RPMI7951 (cell line): ENCODE measurements around the gene HOMER3. TPM values are rescaled to one million over a fixed set of nuclear protein-coding genes. Genes with fewer than 3 reads are reported as not detected.
A peak's percentile ranks its signal among the peaks of the same experiment; 100 is the strongest.

Experiments
- DNase-seq: peaks from one replicate; pipeline ENCODE4 v3.0.0-alpha.2; 2012; ENCODE audit warnings: low read depth
- total RNA-seq: library from RNA; depleted of rRNA; stranded (reverse); fragments of >200 nt; shearing (Covaris generic); gene quantifications from 2 replicates; pipeline ENCODE4 v1.2.3, GENCODE V29; 2014; rRNA removed

Gene HOMER3
- total RNA-seq = 53.2 and 74.2 TPM in 2 replicates

DNA sequence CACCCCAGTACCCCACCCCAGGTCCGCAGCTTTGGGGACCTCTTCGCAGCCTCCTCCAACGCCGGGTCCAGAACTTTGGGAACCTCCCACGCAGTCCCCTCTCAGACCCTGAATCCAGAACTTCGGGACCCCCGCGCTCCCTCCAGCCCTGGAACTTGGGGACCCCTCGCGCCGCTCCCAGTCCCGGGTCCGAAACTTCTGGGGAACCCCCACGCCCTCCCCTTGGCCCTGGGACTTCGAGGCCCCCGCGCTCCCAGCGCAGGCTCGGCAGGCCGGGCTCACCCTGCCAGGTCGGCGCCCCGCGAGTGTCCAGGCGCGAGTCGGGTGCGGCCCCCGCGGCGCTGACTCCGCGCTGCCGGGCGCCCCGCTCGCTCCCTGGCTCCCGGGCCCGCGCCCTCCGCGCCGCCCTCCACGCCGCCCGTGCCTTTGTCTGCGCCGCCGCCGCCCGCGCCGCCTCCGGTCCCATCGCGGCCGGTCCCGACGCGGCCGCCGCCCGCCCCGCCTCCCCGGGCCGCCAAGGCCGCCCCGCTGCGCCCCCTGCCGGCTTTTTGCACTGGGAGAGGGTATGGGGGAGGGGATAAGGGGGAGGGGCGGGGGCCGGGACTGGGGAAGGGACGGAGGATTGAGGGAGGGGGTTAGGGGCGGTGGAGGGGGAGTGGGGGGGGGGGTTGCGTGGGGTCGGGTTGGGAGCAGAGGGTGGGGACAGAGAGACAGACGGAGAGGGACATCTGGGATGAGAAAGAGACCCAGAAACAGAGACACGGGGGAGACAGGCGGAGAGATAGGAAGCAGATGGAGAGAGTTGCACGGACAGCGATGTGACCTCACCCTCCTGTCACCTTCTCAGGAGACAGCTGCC lies at the start of gene HOMER3:
TSS of gene HOMER3 (minus strand) at position 449 of the 859 bp plus-strand sequence. CDS start 2,235 bp downstream, outside the sequence.
- DNase-seq = peak; percentile 57

DNA sequence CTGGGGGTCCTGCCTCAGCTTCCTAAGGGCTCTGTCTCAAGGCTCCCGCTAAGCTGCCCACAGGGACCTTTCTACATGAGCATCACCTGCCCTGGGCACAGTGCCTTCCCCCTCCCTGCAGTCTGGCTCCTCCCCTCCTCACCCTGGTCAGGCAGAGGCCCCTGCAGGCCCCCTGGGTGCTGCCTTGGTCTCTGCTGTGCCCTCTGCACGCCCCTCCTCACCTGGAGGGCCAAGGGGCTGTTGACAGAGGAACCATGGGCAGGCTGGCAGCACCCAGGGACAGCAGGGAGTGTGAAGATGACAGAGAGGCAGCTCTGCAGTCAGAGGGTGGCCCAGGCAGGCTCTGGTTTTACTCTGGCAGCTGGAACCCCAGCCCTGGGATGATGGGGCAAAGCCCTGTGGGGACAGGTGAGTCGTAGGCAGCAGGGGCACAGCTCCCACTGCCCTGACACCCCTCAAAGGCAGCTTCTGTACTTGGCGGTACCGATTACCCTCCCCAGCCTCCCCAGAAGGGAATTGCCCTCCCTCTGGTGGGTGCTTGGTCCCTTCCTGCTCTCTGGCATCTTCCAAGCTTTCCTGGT lies 49.2 kb upstream of the HOMER3 start:
- DNase-seq = no peak

DNA sequence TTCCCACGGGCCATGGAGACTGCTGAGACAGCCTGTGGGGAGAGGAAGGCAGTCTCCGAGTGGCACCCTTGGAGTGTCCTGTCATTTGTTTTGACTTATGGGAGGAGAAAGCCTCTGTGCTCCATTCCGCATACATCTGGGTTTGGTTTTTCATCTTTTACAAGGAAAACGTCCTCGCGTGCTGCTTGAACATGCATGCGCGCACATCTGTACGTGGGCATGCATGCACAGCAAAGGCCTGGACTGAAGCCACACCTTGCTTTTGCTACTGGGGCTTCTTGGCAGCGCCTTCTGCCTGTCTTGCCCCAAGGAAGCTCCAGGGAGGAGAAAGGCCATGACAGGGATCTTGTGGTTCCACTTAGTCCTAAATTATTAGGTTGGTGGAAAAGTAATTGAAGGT lies 48.3 kb upstream of the HOMER3 start:
- DNase-seq = no peak

DNA sequence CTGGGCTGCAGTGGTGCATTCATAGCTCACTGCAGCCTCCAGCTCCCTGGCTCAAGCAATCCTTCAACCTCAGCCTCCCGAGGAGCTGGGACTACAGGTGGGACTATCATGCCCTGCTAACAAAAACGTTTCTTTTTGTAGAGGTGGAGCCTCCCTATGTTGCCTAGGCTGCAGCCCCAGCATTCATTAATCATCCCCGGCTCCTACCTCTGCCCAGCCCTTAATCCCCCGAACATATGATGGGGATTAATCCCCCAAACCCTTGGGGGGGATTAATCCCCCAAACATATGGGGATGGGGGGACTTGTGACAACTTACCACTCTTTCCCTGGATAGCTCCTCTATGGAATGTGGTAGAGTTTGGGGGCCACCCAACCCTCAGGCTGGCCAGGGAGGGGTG lies 46.4 kb upstream of the HOMER3 start:
- DNase-seq = no peak

DNA sequence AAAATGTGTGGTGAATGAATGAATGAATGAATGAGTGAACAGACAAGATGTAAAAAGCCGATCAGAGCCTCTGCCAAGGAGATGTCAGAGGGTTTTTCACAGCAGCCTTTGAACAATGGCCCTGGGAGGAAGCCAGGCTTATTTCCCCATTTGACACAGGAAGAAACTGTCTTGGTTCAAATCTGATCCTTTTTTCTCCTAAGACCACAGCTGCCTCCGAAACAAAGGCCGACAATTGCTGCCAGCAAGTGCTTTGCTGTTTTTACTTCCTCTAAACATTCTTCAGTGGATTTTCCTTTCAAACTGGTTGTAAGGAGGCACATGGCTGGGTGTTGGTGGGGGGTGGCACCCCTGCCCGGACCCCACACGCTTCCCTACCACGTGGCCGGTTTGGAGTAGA lies 44.2 kb upstream of the HOMER3 start:
- DNase-seq = no peak

DNA sequence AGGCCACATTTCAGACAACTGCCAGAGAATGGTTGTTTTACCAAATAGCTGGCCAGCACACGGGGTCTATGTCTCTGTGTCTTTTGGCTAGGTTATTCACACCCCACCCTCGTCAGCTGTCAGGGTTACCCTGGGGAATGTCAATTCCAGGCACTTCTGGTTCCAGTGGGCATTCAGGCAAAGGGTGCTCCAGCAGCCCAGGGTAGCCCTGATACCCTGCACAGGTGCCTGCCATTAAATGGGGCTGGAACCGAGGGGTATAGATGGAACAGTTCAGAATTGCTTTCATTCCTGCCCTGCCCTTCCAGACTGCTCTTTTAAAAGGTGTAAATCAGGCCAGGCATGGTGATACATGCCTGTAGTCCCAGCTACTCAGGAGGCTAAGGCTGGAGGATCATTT lies 43.2 kb upstream of the HOMER3 start:
- no peak for DNase-seq

DNA sequence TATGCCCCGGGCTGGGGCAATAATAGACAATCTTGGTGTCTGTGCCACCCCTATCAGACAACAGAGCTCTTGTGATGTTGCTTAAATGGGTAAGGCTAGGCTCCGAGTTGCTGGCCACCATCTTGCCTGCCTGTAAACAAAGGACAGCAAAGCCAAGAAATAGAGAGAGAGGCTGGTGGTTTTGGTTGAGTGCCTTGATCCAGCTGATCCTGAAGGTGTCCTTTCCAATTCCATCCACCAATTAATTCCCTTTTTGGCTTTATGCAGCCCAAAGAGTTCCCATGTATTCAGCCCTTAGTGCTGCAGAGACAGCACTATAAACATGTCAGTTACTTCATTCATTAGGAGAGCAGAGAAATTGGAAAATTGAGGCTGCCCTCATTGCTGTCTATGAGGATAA lies 41.7 kb upstream of the HOMER3 start:
- no peak for DNase-seq

DNA sequence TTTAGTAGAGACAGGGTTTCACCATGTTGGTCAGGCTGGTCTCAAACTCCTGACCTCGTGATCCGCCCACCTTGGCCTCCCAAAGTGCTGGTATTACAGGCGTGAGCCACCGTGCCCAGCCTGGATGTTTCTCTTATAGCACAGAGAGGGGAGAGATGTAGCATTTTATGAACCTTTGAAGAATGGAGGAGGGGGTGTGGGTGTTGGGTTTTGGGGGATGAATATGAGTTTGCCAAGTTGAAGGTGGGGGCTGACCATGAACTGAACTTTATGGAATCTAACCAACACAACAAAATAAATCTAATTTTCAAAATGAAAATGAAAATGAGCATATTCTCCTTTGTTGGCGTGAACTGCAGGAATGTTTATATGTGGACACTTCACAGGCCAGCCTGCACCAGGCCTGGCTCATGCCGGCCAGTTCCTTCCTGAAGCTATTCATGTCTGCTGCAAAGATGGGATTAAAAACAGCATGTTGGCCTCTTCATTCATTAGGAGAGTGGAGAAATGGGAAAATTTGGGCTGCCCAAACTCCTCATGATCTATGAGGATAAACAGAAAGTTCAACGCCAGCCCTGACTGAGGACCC lies 39.5 kb upstream of the HOMER3 start:
- no peak for DNase-seq

DNA sequence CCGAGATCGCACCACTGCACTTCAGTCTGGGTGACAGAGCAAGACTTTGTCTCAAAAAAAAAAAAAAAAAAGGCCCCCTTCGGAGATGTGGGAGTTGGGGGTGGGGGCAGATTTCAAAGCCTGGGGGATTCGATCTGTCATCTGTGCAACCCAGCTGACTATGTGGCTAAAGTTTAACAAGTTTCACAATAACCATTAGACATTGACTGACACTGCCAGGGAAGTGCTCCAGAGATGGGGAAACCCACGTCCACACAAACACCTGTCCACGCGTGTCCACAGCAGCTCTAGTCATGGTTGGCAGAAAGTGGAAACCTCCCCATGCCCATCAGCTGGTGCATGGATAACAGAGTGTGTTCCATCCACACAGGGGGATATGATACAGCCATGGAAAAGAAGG lies 37.6 kb upstream of the HOMER3 start:
- DNase-seq = no peak

DNA sequence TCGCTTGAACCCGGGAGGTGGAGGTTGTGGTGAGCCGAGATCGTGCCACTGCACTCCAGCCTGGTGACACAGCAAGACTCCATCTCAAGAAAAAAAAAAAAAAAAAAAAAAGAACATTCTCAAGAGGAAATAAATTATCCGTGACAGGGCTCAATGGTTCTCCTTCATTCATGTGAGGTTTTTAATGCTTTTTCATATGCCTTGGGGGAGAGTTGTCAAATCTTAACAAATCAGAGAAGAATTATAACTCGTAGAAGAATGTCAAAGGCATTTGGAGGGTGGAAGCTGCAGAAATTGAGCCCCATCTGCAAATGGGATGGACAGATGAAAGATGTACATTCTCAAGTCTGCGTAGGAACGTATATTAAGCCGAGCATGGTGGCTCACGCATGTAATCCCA lies 34.9 kb upstream of the HOMER3 start:
- DNase-seq = peak; percentile 77

DNA sequence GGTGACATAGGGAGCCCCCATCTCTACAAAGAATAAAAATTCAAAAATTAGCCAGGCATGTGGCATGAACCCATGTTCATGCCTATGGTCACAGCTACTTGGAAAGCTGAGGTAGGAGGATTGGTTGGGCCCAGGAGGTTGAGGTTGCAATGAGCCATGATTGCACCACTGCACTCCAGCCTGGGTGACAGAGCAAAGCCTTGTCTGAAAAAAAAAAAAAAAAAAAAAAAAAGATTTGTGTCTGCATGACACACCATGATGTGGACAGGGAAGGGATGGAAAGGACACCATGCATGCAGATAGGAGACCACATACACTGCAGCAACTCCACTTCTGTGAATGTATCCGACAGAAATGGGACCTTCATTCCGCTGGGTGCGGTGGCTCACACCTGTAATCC lies 34.0 kb upstream of the HOMER3 start:
- peak; percentile 71 for DNase-seq

DNA sequence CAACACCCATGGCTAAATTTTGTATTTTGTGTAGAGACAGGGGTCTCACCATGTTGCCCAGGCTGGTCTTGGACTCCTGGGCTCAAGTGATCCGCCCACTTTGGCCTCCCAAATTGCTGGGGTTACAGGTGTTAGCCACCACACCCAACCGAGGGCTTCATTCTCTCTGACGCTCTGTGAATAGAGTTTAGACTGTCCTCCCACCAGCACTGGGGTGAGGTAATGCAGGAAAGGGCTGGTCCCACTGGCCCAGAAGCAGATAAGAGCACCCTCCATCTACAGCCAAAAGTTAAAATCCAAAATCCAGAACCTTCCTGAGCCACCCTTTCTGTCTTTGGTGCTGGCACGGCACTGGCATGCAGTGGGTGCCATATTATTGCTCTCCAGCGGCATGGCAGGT lies 31.8 kb upstream of the HOMER3 start:
- no peak for DNase-seq

DNA sequence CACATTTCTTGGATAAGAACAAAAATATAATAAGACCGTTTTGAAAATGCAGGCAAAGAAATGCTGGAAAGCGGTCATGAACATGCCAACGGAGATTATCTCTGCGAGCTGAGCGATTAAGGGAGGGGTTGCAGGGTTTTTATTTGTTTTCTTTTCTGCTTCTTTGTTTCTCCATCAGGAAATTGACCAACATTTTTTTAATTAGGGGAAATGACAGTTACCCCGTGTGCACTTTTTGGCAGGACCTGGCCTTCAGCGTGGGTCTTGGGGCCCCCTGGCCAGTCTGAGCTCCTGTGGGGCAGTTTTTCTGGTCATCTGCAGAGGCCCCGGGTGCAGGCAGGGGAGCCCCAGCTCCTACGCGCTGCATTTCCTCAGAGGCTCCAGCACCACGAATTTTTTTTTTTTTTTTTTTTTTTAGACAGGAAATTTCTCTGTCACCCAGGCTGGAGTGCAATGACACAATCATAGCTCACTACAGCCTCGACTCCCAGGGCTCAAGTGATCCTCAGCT lies 31.3 kb upstream of the HOMER3 start:
- peak; percentile 50 for DNase-seq

DNA sequence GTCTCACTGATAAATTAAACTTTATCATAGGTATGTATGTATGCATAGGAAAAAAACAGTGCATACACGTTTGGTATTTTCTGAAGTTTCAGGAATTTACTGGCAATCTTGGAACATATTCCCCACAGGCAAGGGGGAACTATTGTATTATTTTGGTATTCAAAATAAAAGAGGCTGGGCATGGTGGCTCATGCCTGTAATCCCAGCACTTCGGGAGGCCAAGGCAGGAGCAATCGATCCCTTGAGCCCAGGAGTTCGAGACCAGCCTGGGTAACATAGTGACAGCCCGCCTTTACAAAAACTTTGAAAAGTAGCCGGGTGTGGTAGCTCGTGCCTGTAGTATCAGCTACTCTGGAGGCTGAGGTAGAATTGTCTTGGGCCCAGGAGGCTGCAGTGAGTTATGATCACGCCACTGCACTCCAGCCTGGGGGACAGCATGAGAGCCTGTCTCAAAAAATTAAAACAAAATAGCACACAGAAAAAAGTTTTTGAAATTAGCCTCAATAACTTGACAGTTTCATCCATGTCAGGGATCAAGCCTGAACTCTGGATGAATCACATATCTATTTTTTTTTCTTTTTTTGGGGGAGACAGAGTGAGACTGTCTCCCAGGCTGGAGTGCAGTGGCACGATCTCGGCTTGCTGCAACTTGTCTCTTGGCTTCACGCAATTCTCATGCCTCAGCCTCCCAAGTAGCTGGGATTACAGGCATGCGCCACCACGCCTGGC lies 29.1 kb upstream of the HOMER3 start:
- DNase-seq = peak; percentile 24

DNA sequence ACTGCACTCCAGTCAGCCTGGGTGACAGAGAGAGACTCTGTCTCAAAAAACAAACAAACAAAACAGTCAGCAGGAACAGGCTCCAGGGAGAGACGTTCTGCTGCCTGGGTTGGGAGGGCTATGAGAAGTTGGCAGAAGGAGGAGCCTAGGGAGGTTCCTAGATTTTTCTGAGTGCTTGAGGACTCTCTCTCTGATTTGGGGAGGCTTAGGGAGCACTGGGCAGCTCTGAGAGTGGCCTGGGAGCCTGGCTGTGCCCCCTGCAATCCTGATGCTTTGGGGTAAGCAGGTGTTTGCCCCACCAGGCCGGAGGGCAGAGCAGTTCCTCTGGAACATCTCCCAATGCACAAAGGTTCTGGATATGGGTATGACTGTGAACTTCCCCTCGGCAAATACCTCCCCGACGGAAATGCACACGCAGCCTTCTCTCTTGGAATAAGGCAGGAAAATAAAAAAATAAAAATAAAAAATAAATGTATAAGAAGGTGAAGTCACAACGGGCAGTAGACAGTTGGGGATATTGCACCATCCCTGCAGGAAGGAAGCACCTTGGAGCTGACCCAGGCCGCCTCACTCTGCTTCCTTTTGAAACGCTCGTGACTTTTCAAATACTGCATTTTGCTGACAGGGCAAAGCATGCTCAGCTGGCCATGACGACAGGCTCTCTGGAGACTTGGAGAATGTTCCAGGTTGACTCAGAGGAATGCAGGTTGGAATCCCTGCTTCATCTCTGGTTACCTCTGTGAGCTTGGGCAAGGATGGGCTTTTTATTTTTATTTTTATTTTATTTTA lies 26.5 kb upstream of the HOMER3 start:
- DNase-seq = peak; percentile 59

DNA sequence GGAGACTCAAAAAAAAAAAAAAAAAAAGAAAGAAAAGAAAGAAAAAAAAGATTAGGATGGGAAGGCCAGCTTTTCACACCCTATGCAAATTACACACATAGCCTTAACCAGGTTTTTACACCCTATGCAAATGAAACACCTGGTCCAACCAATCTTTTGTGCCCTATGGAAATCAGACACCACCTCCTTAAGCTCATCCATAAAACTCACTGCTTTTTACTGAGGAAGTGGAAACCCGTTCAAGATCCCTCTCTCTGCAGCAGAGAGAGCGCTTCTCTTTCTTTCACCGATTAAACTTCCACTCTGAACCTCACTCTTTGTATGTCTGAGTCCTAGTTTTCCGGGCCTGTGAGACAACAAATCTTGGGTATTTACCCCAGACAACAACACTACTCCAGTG lies 25.3 kb upstream of the HOMER3 start:
- no peak for DNase-seq

DNA sequence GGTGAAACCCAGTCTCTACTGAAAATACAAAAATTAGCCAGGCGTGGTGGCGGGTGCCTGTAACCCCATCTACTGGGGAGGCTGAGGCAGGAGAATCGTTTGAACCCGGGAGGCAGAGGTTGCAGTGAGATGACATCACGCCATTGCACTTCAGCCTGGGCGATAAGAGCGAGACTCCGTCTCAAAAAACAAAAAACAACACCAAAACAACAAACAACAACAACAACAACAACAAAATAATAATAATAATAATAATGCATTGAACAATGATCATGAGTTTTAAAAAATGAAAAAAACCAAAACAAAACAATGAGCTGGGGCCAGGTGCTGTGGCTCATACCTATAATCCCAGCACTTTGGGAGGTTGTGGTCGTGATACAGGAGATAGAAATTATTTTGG lies 23.1 kb upstream of the HOMER3 start:
- no peak for DNase-seq

DNA sequence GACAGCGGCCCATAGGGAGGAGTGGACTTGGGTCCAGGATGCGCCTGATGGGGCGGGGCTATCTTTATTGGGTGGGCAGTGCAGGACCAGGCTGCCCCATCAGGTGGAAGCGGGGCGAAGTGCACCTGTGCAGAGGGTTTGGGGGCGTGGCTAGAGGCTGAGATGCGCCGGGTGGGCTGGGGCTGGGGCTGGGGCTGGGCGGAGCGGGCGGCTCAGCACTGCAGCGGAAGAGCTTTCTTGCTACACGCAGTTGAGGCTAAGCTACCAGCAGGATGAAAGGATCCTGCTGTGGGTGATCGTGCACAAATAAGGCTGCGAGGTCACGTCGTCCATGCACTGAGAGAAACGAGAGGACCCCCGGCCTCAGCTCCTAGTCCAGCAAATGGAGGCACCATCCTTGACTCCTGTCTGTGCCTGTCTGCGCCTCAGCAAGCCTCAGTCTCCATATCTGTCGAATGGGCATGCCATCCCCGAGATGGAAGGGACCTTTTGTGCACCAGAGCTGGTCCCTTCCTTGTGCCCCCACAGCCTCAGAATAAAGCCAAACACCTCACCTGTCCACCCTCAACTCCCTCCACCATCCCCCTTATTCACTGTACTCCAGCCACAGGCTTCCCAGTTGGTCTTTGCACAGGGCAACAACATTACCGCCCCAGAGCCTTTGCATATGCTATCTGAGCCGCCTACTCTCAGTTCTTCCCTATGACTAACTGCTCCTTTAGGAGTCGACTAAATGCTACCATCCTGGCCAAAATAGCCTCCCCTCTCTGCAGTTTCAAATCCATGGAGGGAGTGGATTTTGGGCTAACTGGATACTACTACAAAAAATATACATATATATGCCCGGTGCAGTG lies 21.0 kb upstream of the HOMER3 start:
- no peak for DNase-seq

DNA sequence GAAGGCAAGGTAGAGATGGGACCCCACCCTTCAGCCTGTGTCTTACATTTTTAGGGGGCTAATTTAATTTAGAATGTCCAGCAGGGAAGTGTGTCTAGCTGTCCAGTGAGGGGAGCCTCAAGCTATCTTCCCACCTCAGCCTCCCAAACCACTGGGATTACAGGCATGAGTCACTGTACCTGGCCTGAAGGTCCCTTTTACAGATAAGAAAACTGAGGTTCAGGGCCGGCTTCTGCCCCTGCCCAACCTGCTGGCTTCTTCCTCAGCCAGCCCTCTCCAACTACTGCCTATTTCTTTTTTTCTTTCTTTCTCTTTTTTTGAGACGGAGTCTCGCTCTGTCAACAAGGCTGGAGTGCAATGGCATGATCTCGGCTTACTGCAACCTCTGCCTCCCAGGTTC lies 19.4 kb upstream of the HOMER3 start:
- no peak for DNase-seq

DNA sequence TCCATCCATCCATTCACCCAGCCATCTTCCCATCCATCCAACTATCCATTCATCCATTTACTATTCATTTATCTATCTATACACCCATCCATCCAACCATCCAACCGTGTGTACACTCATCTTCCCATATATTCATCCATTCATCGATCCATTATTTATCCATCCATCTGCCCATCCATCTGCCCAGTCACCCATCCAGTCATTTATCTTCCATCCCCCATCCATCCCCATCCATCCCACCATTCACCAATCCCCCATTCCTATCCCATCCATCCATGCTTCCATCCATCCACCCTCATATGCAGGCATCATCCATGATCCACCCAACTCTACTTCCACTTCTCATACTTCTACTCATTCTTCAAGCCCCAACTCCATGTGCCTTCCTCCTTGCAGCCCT lies 14.0 kb upstream of the HOMER3 start:
- DNase-seq = no peak
